Epithelial cell of prostate (primary cell): ENCODE data around the gene GNAT1.
"Not testable (repeated sequence)": the region's sequence is repeated elsewhere in the genome, so short reads cannot be mapped to it uniquely, and the experiment has no call there.

ENCODE experiments used
- DNase-seq: peaks from one replicate; pipeline ENCODE4 v3.0.0-alpha.2; 2011; ENCODE audit warnings: low read depth, low spot score
- H3K27ac ChIP-seq: fragments of 450-650 bp; 2 replicates; pipeline ENCODE4 v1.5.1; 2017; ENCODE audit warnings: mild to moderate bottlenecking

GNAT1 gene

GRCh38 chr3:50214824-50215223, 23.4 kb downstream of the GNAT1 start:
- no peak overlapping the region for H3K27ac ChIP-seq
- no peak for DNase-seq

GRCh38 chr3:50215529-50215928, 24.1 kb downstream of the GNAT1 start:
- no peak for DNase-seq
- no peak overlapping the region for H3K27ac ChIP-seq

GRCh38 chr3:50217681-50218080, 26.3 kb downstream of the GNAT1 start:
- no peak overlapping the region for H3K27ac ChIP-seq
- DNase-seq = no peak

GRCh38 chr3:50218448-50218847, 27.0 kb downstream of the GNAT1 start:
- no peak overlapping the region for H3K27ac ChIP-seq
- DNase-seq = no peak

GRCh38 chr3:50219285-50219684, 27.9 kb downstream of the GNAT1 start:
- DNase-seq = no peak
- no peak overlapping the region for H3K27ac ChIP-seq

- DNase-seq = no peak
- H3K27ac ChIP-seq = no peak overlapping the region
These were observed 28.7 kb downstream of the GNAT1 start for GRCh38 chr3:50220109-50220508.

GRCh38 chr3:50221051-50221410, 29.6 kb downstream of the GNAT1 start:
- DNase-seq = no peak
- no peak overlapping the region for H3K27ac ChIP-seq

GRCh38 chr3:50221411-50222168, 30.2 kb downstream of the GNAT1 start:
- DNase-seq = no peak
- no peak overlapping the region for H3K27ac ChIP-seq

GRCh38 chr3:50222169-50222528, 30.7 kb downstream of the GNAT1 start:
- no peak for DNase-seq
- H3K27ac ChIP-seq = no peak overlapping the region

- no peak overlapping the region for H3K27ac ChIP-seq
- no peak for DNase-seq
These were observed 33.2 kb downstream of the GNAT1 start for GRCh38 chr3:50224639-50225038.

- no peak for DNase-seq
These were observed 35.5 kb downstream of the GNAT1 start for GRCh38 chr3:50226888-50227389.

GRCh38 chr3:50227390-50228183, 36.2 kb downstream of the GNAT1 start:
- H3K27ac ChIP-seq = peak overlapping the region; percentile 73
- peak; percentile 44 for DNase-seq

More at GRCh38 chr3:50226888-50227389, 35.5 kb downstream of the GNAT1 start:
- peak overlapping the region; percentile 73 for H3K27ac ChIP-seq

GRCh38 chr3:50228184-50228763, 36.9 kb downstream of the GNAT1 start:
- DNase-seq = not testable (repeated sequence)
- H3K27ac ChIP-seq = peak overlapping the region; percentile 73

- peak overlapping the region; percentile 73 for H3K27ac ChIP-seq
- no peak for DNase-seq
These were observed 38.1 kb downstream of the GNAT1 start for GRCh38 chr3:50229490-50229889.

GRCh38 chr3:50230104-50230793, 38.8 kb downstream of the GNAT1 start:
- no peak for DNase-seq
- peak overlapping the region; percentile 73 for H3K27ac ChIP-seq

- DNase-seq = no peak
- no peak overlapping the region for H3K27ac ChIP-seq
These were observed 39.4 kb downstream of the GNAT1 start for GRCh38 chr3:50230794-50231125.

- no peak for DNase-seq
- no peak overlapping the region for H3K27ac ChIP-seq
These were observed 40.2 kb downstream of the GNAT1 start for GRCh38 chr3:50231581-50231980.

GRCh38 chr3:50232303-50232702, 40.9 kb downstream of the GNAT1 start:
- DNase-seq = no peak
- H3K27ac ChIP-seq = no peak overlapping the region

GRCh38 chr3:50233176-50233575, 41.8 kb downstream of the GNAT1 start:
- DNase-seq = no peak
- H3K27ac ChIP-seq = peak overlapping the region; percentile 40

GRCh38 chr3:50235716-50236483, 44.5 kb downstream of the GNAT1 start, which contains the start of gene GNAI2:
TSS of gene GNAI2 (plus strand) at chr3:50236204. CDS start at chr3:50236336, 132 bp downstream.
- H3K27ac ChIP-seq = peak within 1 kb of the TSS; percentile 76

More at GRCh38 chr3:50235716-50236483, 44.5 kb downstream of the GNAT1 start, which contains the start of gene GNAI2:
- DNase-seq = peak; percentile 86
